Measurements from ENCODE around the gene PAEP. TPM values are rescaled to one million over a fixed set of nuclear protein-coding genes. Genes with fewer than 3 reads are reported as not detected.

The PAEP gene
- total RNA-seq, 4 donors from 2014 or later = not detected

- in situ Hi-C loops (cut with MboI; ENCODE audit: low pct_ligation_motif_present in 1 of 4, low pct_unique_long_range_greater_than_20kb in 1 of 4, low sequenced_read_pairs in 3 of 4) = no loop called here
Measured at GRCh38 chr9:135514342-135515082, 47.0 kb upstream of the PAEP start.

GRCh38 chr9:135515083-135515951 lies 46.2 kb upstream of the PAEP start:
- WGBS, 2 donors (ENCODE audit: low coverage in 1 of 2) = 92 to 100% methylated on average over 2 to 29 of the region's 31 CpGs
- TF ChIP-seq POLR2A (IDR thresholded peaks at IDR 0.05) = no peak
- no peak for TF ChIP-seq POLR2AphosphoS5 (IDR thresholded peaks at IDR 0.05)
- TF ChIP-seq, protein P1, sequence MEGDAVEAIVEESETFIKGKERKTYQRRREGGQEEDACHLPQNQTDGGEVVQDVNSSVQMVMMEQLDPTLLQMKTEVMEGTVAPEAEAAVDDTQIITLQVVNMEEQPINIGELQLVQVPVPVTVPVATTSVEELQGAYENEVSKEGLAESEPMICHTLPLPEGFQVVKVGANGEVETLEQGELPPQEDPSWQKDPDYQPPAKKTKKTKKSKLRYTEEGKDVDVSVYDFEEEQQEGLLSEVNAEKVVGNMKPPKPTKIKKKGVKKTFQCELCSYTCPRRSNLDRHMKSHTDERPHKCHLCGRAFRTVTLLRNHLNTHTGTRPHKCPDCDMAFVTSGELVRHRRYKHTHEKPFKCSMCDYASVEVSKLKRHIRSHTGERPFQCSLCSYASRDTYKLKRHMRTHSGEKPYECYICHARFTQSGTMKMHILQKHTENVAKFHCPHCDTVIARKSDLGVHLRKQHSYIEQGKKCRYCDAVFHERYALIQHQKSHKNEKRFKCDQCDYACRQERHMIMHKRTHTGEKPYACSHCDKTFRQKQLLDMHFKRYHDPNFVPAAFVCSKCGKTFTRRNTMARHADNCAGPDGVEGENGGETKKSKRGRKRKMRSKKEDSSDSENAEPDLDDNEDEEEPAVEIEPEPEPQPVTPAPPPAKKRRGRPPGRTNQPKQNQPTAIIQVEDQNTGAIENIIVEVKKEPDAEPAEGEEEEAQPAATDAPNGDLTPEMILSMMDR (IDR thresholded peaks at IDR 0.05) = no peak
- TF ChIP-seq EP300 (IDR thresholded peaks at IDR 0.05; ENCODE audit: low read depth) = no peak

More at GRCh38 chr9:135514342-135515082, 47.0 kb upstream of the PAEP start:
- no peak overlapping the region for H3K27ac ChIP-seq
- TF ChIP-seq, protein P1 (IDR thresholded peaks at IDR 0.05) = no peak
- TF ChIP-seq POLR2A (IDR thresholded peaks at IDR 0.05) = no peak
- no peak for TF ChIP-seq EP300 (IDR thresholded peaks at IDR 0.05; ENCODE audit: low read depth)
- no peak for TF ChIP-seq POLR2AphosphoS5 (IDR thresholded peaks at IDR 0.05)
- H3K36me3 ChIP-seq = no peaks in the 10 kb centered on the region
- H3K9me3 ChIP-seq = no peaks in the 10 kb centered on the region
- no peak overlapping the region for H3K4me3 ChIP-seq
- H3K27me3 ChIP-seq = peaks cover 12% of the 10 kb centered on the region
- 76 to 79% methylated on average over 5 to 14 of the region's 17 CpGs for WGBS, 2 donors (ENCODE audit: low coverage in 1 of 2)
- intact Hi-C loops (cut with DNase I; ENCODE audit: low total_unique reads) = no loop called here
- DNase-seq = no peak
- no peaks in the 10 kb centered on the region for H3K4me1 ChIP-seq

DNA sequence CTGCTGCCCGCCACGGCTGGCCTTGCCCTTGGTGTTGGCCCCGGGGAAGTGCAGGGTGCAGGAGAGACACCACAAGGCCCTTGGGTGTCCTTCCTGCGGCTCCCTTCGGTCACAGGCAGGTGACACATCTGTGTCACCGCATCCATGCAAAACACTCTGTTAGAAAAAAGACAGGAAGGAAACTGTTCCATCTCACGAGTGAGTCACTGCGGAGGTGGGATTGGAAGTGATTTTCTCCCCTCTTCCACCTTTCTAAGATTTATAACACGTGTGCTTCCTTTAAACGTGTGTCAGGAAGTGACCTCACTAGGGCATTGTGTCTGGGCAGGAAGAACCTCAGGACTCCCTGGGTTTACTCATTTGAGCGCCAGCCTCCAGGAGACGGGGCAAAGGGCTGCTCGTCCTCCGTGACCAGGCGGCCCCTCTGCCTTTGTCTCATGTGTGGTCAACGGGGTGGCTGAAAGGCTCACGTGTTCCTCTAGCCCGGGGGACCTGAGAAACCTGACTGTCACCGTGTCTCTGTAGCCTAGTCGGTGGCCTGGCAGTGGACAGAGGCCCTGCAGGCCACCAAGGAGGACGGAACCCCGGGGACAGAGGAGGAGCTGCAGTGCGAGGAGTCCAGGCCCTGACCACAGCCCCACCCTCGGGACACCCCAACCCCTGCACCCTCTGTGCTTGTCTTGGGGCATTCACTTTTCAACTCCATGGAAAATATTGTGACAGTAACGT lies 45.3 kb upstream of the PAEP start:
- DNase-seq = no peak

More at GRCh38 chr9:135515083-135515951, 46.2 kb upstream of the PAEP start:
- in situ Hi-C loops (cut with MboI; ENCODE audit: low pct_ligation_motif_present in 1 of 4, low pct_unique_long_range_greater_than_20kb in 1 of 4, low sequenced_read_pairs in 3 of 4) = no loop called here
- DNase-seq = no peak
- intact Hi-C loops (cut with DNase I; ENCODE audit: low total_unique reads) = no loop called here
- Histone ChIP-seq H3K4me1 (no peaks in the 10 kb centered on the region), H3K27ac (no peak overlapping the region), H3K4me3 (no peak overlapping the region), H3K9me3 (no peaks in the 10 kb centered on the region), H3K36me3 (no peaks in the 10 kb centered on the region), H3K27me3 (peaks cover 12% of the 10 kb centered on the region)

More for the DNA sequence above, 45.3 kb upstream of the PAEP start:
- no peaks in the 10 kb centered on the region for H3K36me3 ChIP-seq
- intact Hi-C loops (cut with DNase I; ENCODE audit: low total_unique reads) = no loop called here
- no peaks in the 10 kb centered on the region for H3K4me1 ChIP-seq
- no peaks in the 10 kb centered on the region for H3K9me3 ChIP-seq
- no peak overlapping the region for H3K27ac ChIP-seq
- 66 to 83% methylated on average over 7 to 24 of the region's 25 CpGs for WGBS, 2 donors (ENCODE audit: low coverage in 1 of 2)
- H3K4me3 ChIP-seq = no peak overlapping the region
- no peak for TF ChIP-seq POLR2AphosphoS5 (IDR thresholded peaks at IDR 0.05)
- TF ChIP-seq, protein P1 (IDR thresholded peaks at IDR 0.05) = no peak
- no peak for TF ChIP-seq EP300 (IDR thresholded peaks at IDR 0.05; ENCODE audit: low read depth)
- no peak for TF ChIP-seq POLR2A (IDR thresholded peaks at IDR 0.05)
- in situ Hi-C loops (cut with MboI; ENCODE audit: low pct_ligation_motif_present in 1 of 4, low pct_unique_long_range_greater_than_20kb in 1 of 4, low sequenced_read_pairs in 3 of 4) = no loop called here
- peaks cover 12% of the 10 kb centered on the region for H3K27me3 ChIP-seq
